ENCODE data around the gene ARID1B. TPM values are rescaled to one million over a fixed set of nuclear protein-coding genes. Genes with fewer than 3 reads are reported as not detected.

ARID1B gene
- total RNA-seq, 1 donor from 2014 or later: 49.2 TPM

DNA sequence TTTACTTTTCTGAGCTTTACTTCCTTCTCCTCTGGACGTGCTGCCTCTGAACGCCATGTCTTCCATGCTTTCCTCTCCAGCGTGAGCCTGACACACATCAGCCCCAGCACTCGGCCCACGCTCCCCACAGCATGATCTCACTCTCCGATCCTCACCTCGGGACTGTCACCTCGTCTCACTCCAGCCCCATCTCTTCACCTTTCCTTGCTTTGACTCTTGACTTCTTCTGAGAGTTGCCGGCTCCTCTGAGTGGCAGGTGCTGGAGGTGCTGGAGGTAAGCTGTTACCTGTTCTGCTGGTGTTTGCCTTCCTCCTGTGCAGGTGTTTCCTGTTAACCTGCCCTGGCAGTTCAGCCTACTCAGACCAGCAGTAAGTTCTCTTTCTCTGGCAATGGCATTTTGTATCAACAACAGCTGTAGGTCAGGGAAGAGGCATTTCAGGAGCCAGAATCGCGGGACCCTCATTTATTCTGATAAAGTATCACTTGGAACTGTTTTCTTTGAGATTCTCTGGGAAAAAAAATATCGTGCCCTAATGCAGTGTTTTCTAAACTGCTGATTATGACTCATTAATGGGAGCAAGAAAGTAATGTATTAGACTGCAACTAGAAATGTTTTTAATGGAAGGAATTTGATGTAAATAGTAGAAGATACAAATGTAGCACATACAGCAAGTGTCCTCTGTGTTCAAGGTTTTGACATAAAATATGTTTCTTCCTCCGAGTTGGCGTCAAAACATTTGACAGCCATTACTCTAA, 106.5 kb downstream of the ARID1B start:
- intact Hi-C loops (cut with DNase I): no loop called here
- ATAC-seq (ENCODE audit: poor library complexity): peak; percentile 13
- DNase-seq: no peak

DNA sequence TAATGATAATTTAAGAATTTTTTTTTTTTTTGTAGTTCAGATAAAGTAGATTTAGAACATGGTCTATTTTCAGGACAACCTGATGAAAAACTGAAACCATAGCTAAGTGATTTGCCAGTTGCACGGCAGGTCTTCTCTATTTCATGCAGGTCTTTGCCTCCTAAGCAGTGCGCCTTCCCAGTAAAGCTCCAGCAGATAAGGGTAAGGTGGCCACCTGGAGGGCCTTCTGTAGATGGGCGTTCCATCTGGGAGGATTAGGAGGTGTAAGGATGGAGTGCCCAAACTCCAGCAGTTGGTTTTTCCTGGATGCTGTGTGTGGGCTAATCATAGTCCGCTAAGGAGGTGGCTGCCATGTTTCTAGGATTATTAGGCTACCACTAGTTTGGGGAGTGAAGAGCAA, 107.1 kb downstream of the ARID1B start:
- ATAC-seq (ENCODE audit: poor library complexity) (no peak), DNase-seq (no peak)
- intact Hi-C loops (cut with DNase I): no loop called here

DNA sequence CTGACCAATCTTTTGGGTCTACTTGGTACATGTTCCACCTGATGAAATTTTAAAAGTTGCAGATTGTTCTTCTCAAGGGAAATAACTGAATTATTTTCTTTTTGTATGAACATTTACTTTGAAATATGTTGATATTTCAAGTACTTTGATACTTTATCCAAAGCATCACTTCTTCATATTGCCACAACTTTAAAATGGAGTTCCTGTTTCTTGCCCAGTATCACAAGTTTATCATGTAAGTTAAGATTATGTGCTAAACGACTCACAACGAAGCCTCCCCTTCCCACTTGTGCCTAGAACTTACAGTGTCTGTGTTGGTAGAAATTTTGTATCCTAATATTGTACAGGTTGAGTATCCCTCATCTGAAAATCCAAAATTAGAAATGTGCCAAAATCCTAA, 108.4 kb downstream of the ARID1B start:
- intact Hi-C loops (cut with DNase I): no loop called here
- ATAC-seq (ENCODE audit: poor library complexity) (no peak), DNase-seq (no peak)

DNA sequence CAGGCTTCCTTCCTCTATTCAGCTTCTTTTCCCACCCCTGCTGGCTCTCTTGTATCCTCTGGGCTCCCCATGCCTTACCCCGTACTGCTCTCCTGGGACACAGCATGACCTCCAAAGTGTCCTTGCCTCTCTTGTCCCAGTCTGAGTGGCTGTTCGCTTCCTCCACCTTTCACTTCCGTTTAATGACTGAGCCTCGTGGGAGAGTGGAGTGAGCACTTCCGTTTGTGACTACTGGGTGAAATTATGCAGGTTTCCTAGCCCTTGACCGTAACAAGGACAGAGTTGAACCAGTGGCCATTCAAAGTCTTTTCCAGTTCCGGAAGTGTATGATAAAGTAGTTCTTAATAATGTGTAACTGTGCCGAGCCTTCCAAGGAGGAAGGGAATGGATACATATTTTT, 109.2 kb downstream of the ARID1B start:
- DNase-seq (no peak), ATAC-seq (ENCODE audit: poor library complexity) (peak; percentile 16)
- intact Hi-C loops (cut with DNase I): no loop called here

DNA sequence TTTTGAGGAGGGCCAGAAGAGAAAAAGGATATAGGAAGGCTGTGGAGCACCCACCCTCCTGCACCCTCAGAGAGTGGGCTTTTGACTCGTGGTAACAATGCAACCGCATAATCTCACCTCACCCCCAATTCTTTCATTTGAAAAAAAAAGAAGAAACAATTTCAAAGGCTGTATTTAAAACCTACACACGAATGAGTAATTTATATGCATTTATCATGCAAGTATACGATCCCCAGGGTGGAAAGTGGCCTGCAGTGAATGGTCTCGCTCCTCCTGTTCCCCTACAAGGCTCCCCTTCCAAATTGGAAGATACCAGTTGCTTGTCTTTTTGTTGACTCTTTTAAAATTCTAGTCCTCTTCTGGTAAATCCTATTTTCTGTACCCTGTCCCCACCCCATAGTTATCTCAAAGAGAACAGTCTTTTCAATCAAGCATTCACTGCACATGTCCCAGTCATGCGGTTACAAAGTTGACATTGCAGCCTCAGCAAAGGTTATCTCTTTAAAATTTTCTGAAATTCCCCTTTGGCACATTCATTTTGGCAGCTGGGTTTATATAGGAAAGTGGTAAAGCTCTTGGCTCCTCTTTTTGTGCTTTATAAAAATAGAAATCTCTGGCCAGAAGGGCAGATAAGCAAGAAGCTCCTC, 110.6 kb downstream of the ARID1B start:
- intact Hi-C loops (cut with DNase I): no loop called here
- DNase-seq (no peak), ATAC-seq (ENCODE audit: poor library complexity) (peak; percentile 32)

DNA sequence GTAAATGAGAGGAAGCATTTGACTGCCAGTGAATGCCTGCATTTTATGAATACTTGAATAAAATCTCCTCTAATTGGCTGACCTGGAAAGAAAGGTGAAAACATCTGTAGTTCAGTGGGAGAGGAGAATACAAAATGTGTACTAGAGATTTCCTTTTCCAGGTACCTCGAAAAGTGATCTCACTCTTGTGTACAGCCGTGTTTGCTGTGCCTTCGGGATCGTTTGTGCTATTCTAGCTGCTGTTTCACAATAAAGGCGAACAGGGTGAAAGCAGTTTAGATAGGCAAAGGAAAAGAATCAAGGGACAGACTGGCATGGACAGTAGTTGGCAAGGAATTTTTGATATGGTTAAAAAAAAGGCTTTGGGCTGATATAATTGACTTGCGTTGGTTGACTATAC, 112.3 kb downstream of the ARID1B start:
- intact Hi-C loops (cut with DNase I): no loop called here
- DNase-seq (no peak), ATAC-seq (ENCODE audit: poor library complexity) (peak; percentile 54)

- DNase-seq: no peak
- no peak for ATAC-seq (ENCODE audit: poor library complexity)
- intact Hi-C loops (cut with DNase I): no loop called here
These were observed 112.8 kb downstream of the ARID1B start for GRCh38 chr6:156889986-156890385.

GRCh38 chr6:156890627-156891314, 113.6 kb downstream of the ARID1B start:
- ATAC-seq (ENCODE audit: poor library complexity): no peak
- DNase-seq: no peak
- intact Hi-C loops (cut with DNase I): no loop called here

DNA sequence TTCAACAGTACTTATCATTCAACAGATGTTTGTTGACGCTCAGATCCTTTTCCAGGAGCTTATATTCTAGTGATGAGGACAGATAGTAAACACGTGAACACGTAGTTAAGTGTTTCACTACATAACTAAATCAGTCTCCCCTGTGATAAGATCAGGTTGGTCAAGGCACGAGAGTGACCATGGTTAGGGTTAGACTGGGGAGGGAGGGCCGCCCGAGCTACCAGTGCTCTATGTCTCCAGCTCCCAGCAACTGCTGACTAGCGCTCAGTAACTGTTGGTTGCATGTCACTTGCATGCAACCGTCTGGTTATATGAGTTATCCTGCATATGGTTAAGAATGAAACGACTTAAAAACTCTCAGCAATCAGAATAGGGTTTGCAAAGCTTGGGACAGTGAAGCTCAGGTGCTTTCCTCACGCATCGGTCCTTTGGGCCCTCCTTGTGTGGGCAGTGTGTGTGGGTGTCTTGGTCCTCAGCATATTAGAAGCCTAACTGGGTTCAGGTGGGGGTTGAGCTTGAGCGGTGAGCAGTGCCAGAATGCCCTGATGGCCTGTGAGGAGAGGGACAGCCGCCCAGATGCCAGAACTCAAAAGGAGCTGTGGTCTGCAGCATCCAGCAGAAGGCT, 120.8 kb downstream of the ARID1B start:
- no peak for DNase-seq
- intact Hi-C loops (cut with DNase I): no loop called here
- no peak for ATAC-seq (ENCODE audit: poor library complexity)

GRCh38 chr6:156899071-156899470, 121.9 kb downstream of the ARID1B start:
- DNase-seq: no peak
- intact Hi-C loops (cut with DNase I): no loop called here
- no peak for ATAC-seq (ENCODE audit: poor library complexity)

DNA sequence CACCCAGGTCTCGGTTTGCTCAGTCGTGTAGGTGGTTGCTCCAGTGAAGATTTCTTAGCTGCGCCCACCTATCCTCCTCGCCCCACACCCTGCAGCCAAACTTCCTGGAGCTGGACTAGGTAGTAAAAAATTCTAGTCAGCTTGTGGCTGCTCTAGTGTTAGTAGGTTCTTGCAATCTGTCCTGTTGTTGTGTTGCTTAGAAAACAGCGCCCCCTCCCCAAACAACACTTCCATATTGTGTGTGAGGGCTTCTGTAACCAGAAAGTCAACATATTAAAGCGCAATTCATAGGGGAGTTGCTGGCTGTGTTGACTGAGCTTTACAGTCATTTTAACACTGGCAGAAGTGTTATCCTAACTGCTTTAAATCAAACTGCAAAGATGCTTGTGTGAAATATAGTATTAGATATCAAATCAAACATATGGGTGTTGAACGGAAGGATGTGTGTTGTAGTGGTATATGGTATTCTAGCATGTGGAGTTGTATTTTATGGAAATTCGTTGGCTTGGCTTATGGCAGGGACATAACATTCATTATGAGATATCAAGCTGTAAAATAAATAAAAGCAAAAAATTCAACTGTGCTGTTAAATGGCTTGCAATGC, 122.5 kb downstream of the ARID1B start:
- intact Hi-C loops (cut with DNase I): no loop called here
- DNase-seq: no peak
- no peak for ATAC-seq (ENCODE audit: poor library complexity)

GRCh38 chr6:156900292-156900691, 123.1 kb downstream of the ARID1B start:
- no peak for ATAC-seq (ENCODE audit: poor library complexity)
- intact Hi-C loops (cut with DNase I): no loop called here

GRCh38 chr6:156901309-156902019, 124.3 kb downstream of the ARID1B start:
- ATAC-seq (ENCODE audit: poor library complexity): peak; percentile 38
- intact Hi-C loops (cut with DNase I): no loop called here

More at GRCh38 chr6:156900292-156900691, 123.1 kb downstream of the ARID1B start:
- DNase-seq: no peak

DNA sequence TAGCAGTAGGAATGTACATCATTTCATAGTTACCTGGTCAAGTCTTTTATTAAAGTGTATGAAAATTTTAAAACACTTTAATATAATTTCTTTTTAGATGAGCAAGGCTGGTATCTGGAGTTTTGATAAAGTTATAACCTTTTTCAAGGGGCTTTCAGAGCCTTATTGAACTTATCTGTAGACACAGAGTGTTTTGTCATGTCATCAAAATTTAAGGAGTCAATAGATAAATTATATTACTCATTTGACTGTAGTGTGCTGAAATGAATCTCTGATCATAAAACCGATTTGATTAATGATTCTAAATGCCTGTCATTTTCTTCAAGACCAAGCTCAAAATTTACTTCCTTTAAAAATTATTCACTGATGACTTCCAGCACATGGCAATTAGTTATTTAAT, 125.6 kb downstream of the ARID1B start:
- intact Hi-C loops (cut with DNase I): no loop called here
- no peak for ATAC-seq (ENCODE audit: poor library complexity)
- no peak for DNase-seq

More at GRCh38 chr6:156901309-156902019, 124.3 kb downstream of the ARID1B start:
- no peak for DNase-seq

DNA sequence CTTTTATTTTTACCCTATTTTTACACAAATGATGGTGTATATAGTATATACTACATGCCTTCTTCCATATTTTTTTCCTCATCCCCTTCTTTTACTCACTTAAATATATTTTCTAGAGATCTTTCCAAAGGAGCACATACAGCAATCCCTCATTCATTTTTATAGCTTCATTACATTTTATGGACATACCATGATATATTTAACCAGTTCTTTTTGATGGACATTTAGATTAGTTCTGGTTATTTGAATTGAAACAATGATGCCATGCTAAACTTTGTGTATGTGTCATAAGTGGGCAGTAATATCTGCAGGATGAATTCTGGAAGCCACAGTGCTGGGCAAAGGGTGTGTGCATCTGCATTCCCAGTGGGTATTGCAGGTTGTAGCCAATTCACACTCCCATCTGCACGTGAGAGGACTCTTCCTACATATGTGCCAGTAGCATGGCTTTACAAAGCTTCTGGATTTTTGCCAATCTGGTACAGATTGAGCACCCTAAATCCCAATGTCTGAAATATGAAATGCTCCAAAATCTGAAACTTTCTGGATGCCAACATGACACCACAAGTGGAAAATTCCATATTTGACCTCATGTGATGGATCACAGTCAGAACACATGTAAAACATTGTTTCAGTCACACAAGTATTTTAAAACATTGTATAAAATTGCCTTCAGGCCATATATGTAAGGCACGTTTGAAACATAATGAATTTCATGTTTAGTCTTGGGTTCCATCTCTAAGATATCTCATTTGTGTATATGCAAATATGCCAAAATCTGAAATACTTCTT, 127.2 kb downstream of the ARID1B start:
- DNase-seq (no peak), ATAC-seq (ENCODE audit: poor library complexity) (no peak)
- intact Hi-C loops (cut with DNase I): no loop called here

GRCh38 chr6:156905801-156906200, 128.6 kb downstream of the ARID1B start:
- no peak for DNase-seq
- intact Hi-C loops (cut with DNase I): no loop called here
- ATAC-seq (ENCODE audit: poor library complexity): no peak

- intact Hi-C loops (cut with DNase I): no loop called here
- ATAC-seq (ENCODE audit: poor library complexity): no peak
- no peak for DNase-seq
These were observed 129.3 kb downstream of the ARID1B start for GRCh38 chr6:156906451-156906850.

Measured in Right ventricle myocardium superior (tissue), 1 donor.